ENCODE measurements around the gene NLRP1. TPM values are rescaled to one million over a fixed set of nuclear protein-coding genes. Genes with fewer than 3 reads are reported as not detected.

The NLRP1 gene
- total RNA-seq, 1 donor: 41.3 TPM

DNA sequence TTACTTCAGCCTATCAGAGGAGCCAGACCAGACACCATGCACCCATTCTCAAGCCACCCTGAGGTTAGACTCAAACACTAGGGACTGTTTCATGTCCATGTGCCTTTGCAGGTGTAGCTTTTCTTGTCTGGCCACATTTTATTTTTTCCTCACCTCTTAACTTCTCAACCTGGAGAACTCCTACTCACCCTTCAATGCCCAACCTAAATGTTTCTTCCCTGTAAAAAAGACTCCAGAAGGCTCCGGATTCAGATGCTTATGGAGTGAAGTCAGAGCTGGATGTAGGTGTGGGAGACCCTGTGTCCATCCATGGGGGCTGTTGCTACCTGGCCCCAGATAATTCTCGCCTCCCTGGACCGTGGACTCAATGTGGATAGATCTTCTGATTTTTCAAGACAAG lies 44.0 kb upstream of the NLRP1 start:
- Histone ChIP-seq H4K20me1 (ENCODE audit: insufficient read depth, low read length) (no peaks in the 10 kb centered on the region), H3K4me3 (ENCODE audit: insufficient read depth, low read length) (no peak overlapping the region), H3K36me3 (ENCODE audit: insufficient read depth, low read length) (no peaks in the 10 kb centered on the region), H3K27me3 (ENCODE audit: insufficient read depth, low read length) (no peaks in the 10 kb centered on the region), H3K4me1 (ENCODE audit: insufficient read depth, low read length) (peaks cover 24% of the 10 kb centered on the region), H2AFZ (ENCODE audit: low read length) (no peak overlapping the region), H3K79me2 (ENCODE audit: insufficient read depth, low read length) (no peaks in the 10 kb centered on the region), H3K9me3 (ENCODE audit: low read depth, low read length) (no peaks in the 10 kb centered on the region), H3K4me2 (ENCODE audit: insufficient read depth, low read length) (no peak overlapping the region), H3K27ac (ENCODE audit: low read depth, low read length) (no peak overlapping the region)
- no peak for TF ChIP-seq CTCF (IDR thresholded peaks at IDR 0.05; ENCODE audit: extremely low read depth, low read depth, low read length)
- no peak for DNase-seq (ENCODE audit: insufficient read length, low spot score, missing footprints)

DNA sequence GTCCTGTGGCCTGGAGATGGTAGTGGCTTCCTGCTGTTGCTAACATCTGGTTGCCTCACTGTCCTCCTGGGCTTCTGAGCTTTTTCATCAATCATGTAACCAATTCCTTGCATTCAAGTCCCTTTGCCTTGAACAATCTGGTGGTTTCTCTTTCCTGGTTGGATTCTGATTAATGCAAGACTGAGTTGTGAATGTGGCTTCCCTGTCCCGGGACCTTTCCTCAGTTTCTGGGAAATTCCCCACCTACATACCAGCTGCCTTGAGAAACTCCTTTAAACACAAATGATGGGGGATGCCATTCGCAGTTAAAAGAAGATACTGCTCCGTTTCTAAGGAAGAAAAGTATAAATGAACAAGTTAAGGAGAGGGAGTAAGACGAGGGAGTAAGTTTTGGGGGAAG lies 39.9 kb upstream of the NLRP1 start:
- peaks cover 4% of the 10 kb centered on the region for H3K4me1 ChIP-seq (ENCODE audit: insufficient read depth, low read length)
- no peak for DNase-seq (ENCODE audit: insufficient read length, low spot score, missing footprints)
- no peaks in the 10 kb centered on the region for H3K36me3 ChIP-seq (ENCODE audit: insufficient read depth, low read length)
- TF ChIP-seq CTCF (IDR thresholded peaks at IDR 0.05; ENCODE audit: extremely low read depth, low read depth, low read length): no peak
- H3K27ac ChIP-seq (ENCODE audit: low read depth, low read length): no peak overlapping the region
- H3K27me3 ChIP-seq (ENCODE audit: insufficient read depth, low read length): peaks cover 19% of the 10 kb centered on the region
- no peaks in the 10 kb centered on the region for H3K79me2 ChIP-seq (ENCODE audit: insufficient read depth, low read length)
- no peak overlapping the region for H3K4me3 ChIP-seq (ENCODE audit: insufficient read depth, low read length)
- no peak overlapping the region for H3K4me2 ChIP-seq (ENCODE audit: insufficient read depth, low read length)
- H3K9me3 ChIP-seq (ENCODE audit: low read depth, low read length): no peaks in the 10 kb centered on the region
- H4K20me1 ChIP-seq (ENCODE audit: insufficient read depth, low read length): no peaks in the 10 kb centered on the region
- no peak overlapping the region for H2AFZ ChIP-seq (ENCODE audit: low read length)

GRCh38 chr17:5621729-5622128 lies 37.4 kb upstream of the NLRP1 start:
- TF ChIP-seq CTCF (IDR thresholded peaks at IDR 0.05; ENCODE audit: extremely low read depth, low read depth, low read length): no peak
- no peaks in the 10 kb centered on the region for H3K9me3 ChIP-seq (ENCODE audit: low read depth, low read length)

DNA sequence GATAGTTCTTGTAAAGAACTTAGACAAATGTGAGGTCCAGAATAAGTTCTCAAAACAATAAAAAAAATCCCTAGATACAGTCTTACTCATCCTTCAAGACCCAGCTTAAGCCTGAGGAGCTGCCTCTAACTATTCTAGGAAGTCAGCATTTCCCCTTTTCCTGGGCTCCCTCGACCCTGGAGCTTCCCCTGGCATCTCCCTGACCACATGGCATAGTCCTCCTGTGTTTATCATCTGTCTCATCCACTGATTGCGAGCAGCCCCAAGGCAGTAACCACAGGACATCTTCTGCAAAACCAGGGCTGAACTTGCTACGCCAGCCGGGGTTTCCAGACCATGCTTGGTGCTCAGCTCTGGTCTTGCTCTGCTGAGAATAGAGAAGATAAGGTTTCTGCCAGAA lies 36.7 kb upstream of the NLRP1 start:
- no peak overlapping the region for H3K27ac ChIP-seq (ENCODE audit: low read depth, low read length)
- no peak overlapping the region for H3K4me3 ChIP-seq (ENCODE audit: insufficient read depth, low read length)
- H3K4me1 ChIP-seq (ENCODE audit: insufficient read depth, low read length): no peaks in the 10 kb centered on the region
- no peak for TF ChIP-seq CTCF (IDR thresholded peaks at IDR 0.05; ENCODE audit: extremely low read depth, low read depth, low read length)
- no peak overlapping the region for H2AFZ ChIP-seq (ENCODE audit: low read length)
- peaks cover 36% of the 10 kb centered on the region for H3K27me3 ChIP-seq (ENCODE audit: insufficient read depth, low read length)
- no peaks in the 10 kb centered on the region for H3K36me3 ChIP-seq (ENCODE audit: insufficient read depth, low read length)
- no peaks in the 10 kb centered on the region for H3K79me2 ChIP-seq (ENCODE audit: insufficient read depth, low read length)
- no peaks in the 10 kb centered on the region for H3K9me3 ChIP-seq (ENCODE audit: low read depth, low read length)
- no peak overlapping the region for H3K4me2 ChIP-seq (ENCODE audit: insufficient read depth, low read length)
- H4K20me1 ChIP-seq (ENCODE audit: insufficient read depth, low read length): no peaks in the 10 kb centered on the region
- no peak for DNase-seq (ENCODE audit: insufficient read length, low spot score, missing footprints)

More at GRCh38 chr17:5621729-5622128, 37.4 kb upstream of the NLRP1 start:
- Histone ChIP-seq H3K4me3 (ENCODE audit: insufficient read depth, low read length) (no peak overlapping the region), H3K27ac (ENCODE audit: low read depth, low read length) (no peak overlapping the region), H3K4me1 (ENCODE audit: insufficient read depth, low read length) (no peaks in the 10 kb centered on the region), H3K36me3 (ENCODE audit: insufficient read depth, low read length) (no peaks in the 10 kb centered on the region), H3K27me3 (ENCODE audit: insufficient read depth, low read length) (peaks cover 31% of the 10 kb centered on the region), H3K79me2 (ENCODE audit: insufficient read depth, low read length) (no peaks in the 10 kb centered on the region), H3K4me2 (ENCODE audit: insufficient read depth, low read length) (no peak overlapping the region), H4K20me1 (ENCODE audit: insufficient read depth, low read length) (no peaks in the 10 kb centered on the region), H2AFZ (ENCODE audit: low read length) (no peak overlapping the region)
- no peak for DNase-seq (ENCODE audit: insufficient read length, low spot score, missing footprints)

Data from osteoblast (primary cell).